ENCODE data around the gene NOS1AP.

DNA sequence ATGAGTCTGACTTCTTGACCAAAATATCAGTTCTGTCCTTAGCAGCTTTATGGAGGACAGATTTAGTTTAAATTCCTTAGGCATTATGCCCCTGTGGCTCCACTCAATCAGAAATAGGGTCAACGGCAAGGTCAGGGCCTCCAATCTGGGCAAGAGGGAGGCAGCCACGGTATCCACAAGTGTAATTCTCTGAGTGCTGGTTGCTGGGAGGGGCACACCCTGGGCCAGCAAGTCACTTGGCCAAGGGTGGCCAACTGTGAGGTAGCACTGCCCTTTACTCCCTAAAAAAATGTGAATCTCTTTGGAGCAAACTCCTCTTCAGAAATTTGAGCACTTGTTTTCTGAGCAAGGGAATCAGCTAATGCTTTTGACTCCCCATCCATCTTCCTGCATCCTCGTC, 294.3 kb downstream of the NOS1AP start:
- no peak for TF ChIP-seq EZH2 (IDR thresholded peaks at IDR 0.05; ENCODE audit: borderline replicate concordance, low read depth, low read length, severe bottlenecking)
- no peak for TF ChIP-seq POLR2AphosphoS5 (IDR thresholded peaks at IDR 0.05; ENCODE audit: insufficient read depth, low read depth, low read length)
- TF ChIP-seq GATA2 (IDR thresholded peaks at IDR 0.05; ENCODE audit: insufficient read depth, insufficient read length, low read depth, low read length), result no peak
- TF ChIP-seq, protein P1, sequence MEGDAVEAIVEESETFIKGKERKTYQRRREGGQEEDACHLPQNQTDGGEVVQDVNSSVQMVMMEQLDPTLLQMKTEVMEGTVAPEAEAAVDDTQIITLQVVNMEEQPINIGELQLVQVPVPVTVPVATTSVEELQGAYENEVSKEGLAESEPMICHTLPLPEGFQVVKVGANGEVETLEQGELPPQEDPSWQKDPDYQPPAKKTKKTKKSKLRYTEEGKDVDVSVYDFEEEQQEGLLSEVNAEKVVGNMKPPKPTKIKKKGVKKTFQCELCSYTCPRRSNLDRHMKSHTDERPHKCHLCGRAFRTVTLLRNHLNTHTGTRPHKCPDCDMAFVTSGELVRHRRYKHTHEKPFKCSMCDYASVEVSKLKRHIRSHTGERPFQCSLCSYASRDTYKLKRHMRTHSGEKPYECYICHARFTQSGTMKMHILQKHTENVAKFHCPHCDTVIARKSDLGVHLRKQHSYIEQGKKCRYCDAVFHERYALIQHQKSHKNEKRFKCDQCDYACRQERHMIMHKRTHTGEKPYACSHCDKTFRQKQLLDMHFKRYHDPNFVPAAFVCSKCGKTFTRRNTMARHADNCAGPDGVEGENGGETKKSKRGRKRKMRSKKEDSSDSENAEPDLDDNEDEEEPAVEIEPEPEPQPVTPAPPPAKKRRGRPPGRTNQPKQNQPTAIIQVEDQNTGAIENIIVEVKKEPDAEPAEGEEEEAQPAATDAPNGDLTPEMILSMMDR (IDR thresholded peaks at IDR 0.05; ENCODE audit: extremely low read depth in 1 of 2, insufficient read depth in 1 of 2, low read depth in 1 of 2, low read length in 2 of 2), result no peak
